LHCN-M2 (cell line): Measurements from ENCODE around the gene SLC35F3. TPM values are rescaled to one million over a fixed set of nuclear protein-coding genes. Genes with fewer than 3 reads are reported as not detected.

Source experiments
- DNase-seq: peaks from one replicate; pipeline ENCODE4 v3.0.0-alpha.2; 2012; ENCODE audit warnings: low read depth
- total RNA-seq: library from RNA; depleted of rRNA; stranded (reverse); fragments of >200 nt; gene quantifications from 2 replicates; pipeline ENCODE4 v1.2.3, GENCODE V29; 2014

Gene SLC35F3
- total RNA-seq, 1 experiment from 2014 or later, result not detected

- DNase-seq, result no peak
These were observed 315.2 kb downstream of the SLC35F3 start for GRCh38 chr1:234219711-234220110.

GRCh38 chr1:234221601-234222000, 317.1 kb downstream of the SLC35F3 start:
- no peak for DNase-seq

- no peak for DNase-seq
These were observed 318.2 kb downstream of the SLC35F3 start for GRCh38 chr1:234222561-234223280.

GRCh38 chr1:234226113-234226818, 321.8 kb downstream of the SLC35F3 start:
- no peak for DNase-seq

GRCh38 chr1:234226819-234227165, 322.3 kb downstream of the SLC35F3 start:
- no peak for DNase-seq

GRCh38 chr1:234229581-234230387, 325.3 kb downstream of the SLC35F3 start:
- no peak for DNase-seq

GRCh38 chr1:234230414-234230862, 326.0 kb downstream of the SLC35F3 start:
- DNase-seq, result no peak

- no peak for DNase-seq
These were observed 326.8 kb downstream of the SLC35F3 start for GRCh38 chr1:234231061-234231892.

- DNase-seq, result no peak
These were observed 327.4 kb downstream of the SLC35F3 start for GRCh38 chr1:234231893-234232276.

GRCh38 chr1:234234199-234234598, 329.7 kb downstream of the SLC35F3 start:
- no peak for DNase-seq

GRCh38 chr1:234235434-234235881, 331.0 kb downstream of the SLC35F3 start:
- no peak for DNase-seq

- DNase-seq, result no peak
These were observed 332.9 kb downstream of the SLC35F3 start for GRCh38 chr1:234237393-234237792.

- DNase-seq, result no peak
These were observed 333.6 kb downstream of the SLC35F3 start for GRCh38 chr1:234238060-234238459.

GRCh38 chr1:234239515-234239914, 335.0 kb downstream of the SLC35F3 start:
- no peak for DNase-seq

GRCh38 chr1:234239936-234240335, 335.5 kb downstream of the SLC35F3 start:
- DNase-seq, result no peak

GRCh38 chr1:234240680-234241079, 336.2 kb downstream of the SLC35F3 start:
- no peak for DNase-seq

GRCh38 chr1:234241941-234242490, 337.5 kb downstream of the SLC35F3 start:
- no peak for DNase-seq

GRCh38 chr1:234243521-234244260, 339.2 kb downstream of the SLC35F3 start:
- no peak for DNase-seq

GRCh38 chr1:234244482-234244881, 340.0 kb downstream of the SLC35F3 start:
- DNase-seq, result no peak

GRCh38 chr1:234246638-234247116, 342.2 kb downstream of the SLC35F3 start:
- DNase-seq, result no peak
